GM12872 (cell line): ENCODE measurements around the gene SH3RF3.

ENCODE experiments used
- TF ChIP-seq, protein P1 (sequence below): IDR thresholded peaks from 3 replicates; pipeline ENCODE4 v1.5.1; 2011; ENCODE audit warnings: low read depth, mild to moderate bottlenecking, low read length, moderate library complexity; ENCODE audit not compliant: insufficient read depth

SH3RF3 gene

GRCh38 chr2:109178968-109179367, 50.0 kb downstream of the SH3RF3 start:
- TF ChIP-seq, protein P1, sequence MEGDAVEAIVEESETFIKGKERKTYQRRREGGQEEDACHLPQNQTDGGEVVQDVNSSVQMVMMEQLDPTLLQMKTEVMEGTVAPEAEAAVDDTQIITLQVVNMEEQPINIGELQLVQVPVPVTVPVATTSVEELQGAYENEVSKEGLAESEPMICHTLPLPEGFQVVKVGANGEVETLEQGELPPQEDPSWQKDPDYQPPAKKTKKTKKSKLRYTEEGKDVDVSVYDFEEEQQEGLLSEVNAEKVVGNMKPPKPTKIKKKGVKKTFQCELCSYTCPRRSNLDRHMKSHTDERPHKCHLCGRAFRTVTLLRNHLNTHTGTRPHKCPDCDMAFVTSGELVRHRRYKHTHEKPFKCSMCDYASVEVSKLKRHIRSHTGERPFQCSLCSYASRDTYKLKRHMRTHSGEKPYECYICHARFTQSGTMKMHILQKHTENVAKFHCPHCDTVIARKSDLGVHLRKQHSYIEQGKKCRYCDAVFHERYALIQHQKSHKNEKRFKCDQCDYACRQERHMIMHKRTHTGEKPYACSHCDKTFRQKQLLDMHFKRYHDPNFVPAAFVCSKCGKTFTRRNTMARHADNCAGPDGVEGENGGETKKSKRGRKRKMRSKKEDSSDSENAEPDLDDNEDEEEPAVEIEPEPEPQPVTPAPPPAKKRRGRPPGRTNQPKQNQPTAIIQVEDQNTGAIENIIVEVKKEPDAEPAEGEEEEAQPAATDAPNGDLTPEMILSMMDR, result no peak

DNA sequence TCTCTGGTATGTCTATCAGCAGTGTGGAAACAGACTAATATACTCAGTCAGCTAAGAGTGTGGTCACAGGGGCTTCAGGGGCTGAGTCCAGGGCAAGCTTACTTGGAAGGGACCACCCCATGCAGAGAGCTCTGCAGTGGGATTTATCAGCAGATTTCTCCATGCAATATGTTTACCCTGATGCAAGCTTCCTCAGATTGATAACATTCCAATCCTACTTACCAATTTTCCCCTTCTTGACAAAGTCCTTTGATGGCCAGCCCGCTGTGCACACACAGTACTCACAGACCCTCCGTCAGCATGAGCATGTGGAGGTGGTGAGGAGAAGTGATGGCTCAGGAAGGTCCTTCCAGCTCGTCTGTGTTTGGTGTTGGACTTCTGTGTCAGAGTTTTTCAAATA, 51.8 kb downstream of the SH3RF3 start:
- TF ChIP-seq, protein P1, result no peak

DNA sequence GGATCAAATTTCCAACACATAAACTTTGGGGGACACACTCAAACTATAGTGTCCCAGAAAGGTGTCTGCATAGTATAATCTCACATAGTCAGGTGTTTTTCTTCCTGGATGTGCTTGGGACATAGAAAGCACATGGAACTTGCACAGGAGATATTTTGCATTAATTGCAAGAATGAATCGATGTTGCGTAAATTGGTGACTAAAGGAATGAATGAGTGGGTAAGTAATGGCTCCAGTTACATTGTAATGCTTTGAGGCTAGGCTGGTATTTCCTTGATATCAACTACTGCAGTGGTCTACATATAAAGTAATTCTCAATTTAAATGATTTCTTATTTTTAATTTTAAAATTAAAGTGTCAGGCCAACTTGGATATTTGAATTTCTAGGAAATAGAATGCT, 53.4 kb downstream of the SH3RF3 start:
- TF ChIP-seq, protein P1, result no peak

- TF ChIP-seq, protein P1, result no peak
Measured at GRCh38 chr2:109183871-109184270, 54.9 kb downstream of the SH3RF3 start.

GRCh38 chr2:109184368-109184767, 55.4 kb downstream of the SH3RF3 start:
- TF ChIP-seq, protein P1, result no peak

DNA sequence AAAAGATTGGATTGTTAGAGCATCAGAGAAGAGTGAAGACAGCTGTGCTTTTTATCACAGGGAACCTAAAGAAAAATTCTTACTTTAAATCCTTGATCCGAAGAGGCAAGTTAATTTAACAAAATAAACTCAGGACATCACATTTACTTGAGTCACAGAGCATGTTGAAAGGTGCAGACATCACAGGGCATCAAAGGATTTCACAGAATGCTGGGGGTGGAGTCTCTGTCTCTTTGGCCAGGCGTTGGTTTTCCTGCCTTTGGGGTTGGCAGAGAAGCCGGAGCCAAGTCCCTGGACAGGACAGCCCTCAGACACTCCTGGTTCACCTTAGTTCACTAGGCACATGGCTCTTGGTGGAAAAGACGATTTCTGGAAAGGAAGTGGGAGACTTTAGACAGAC, 56.3 kb downstream of the SH3RF3 start:
- TF ChIP-seq, protein P1, result no peak

GRCh38 chr2:109185821-109186570, 57.0 kb downstream of the SH3RF3 start:
- TF ChIP-seq, protein P1, result no peak
